Colon (tissue), 2 donors: ENCODE data around the gene EPS15.
"Not testable (repeated sequence)": the region's sequence is repeated elsewhere in the genome, so short reads cannot be mapped to it uniquely, and the experiment has no call there.

ENCODE experiments used
- FAIRE-seq: peaks from 2 replicates; lab custom pipeline; 2012; peaks lifted over from hg19 to GRCh38; lab: Jason Lieb, UNC
- donor health status: control.
- donor health status: control.

The EPS15 gene

GRCh38 chr1:51514733-51515132, 4.3 kb downstream of the EPS15 start:
- FAIRE-seq = peak; percentile 69

DNA sequence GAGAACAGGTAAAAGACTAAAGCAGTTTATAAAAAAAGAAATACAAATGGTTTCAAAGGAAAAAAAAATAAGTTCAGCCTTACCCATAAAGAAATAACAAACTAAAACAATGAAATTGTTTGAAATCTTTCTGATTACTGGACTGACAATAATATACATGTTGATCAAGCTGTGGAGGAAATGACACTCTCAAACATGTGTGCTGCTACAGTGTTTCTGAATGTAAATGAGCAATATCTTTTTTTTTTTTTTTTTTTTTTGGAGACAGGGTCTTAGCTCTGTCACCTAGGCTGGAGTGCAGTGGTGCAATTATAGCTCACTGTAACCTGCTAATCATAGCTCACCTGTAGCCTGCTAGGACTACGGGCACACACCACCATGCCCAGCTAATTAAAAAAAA, 6.5 kb downstream of the EPS15 start:
- FAIRE-seq = peak; percentile 21

- no peak for FAIRE-seq
Observed at GRCh38 chr1:51512120-51512519, 6.9 kb downstream of the EPS15 start.

- FAIRE-seq = no peak
Observed at GRCh38 chr1:51509773-51510172, 9.3 kb downstream of the EPS15 start.

GRCh38 chr1:51506537-51506936, 12.5 kb downstream of the EPS15 start:
- FAIRE-seq = peak; percentile 21

GRCh38 chr1:51504806-51505525, 14.1 kb downstream of the EPS15 start:
- FAIRE-seq = no peak

GRCh38 chr1:51501218-51501630, 17.8 kb downstream of the EPS15 start:
- FAIRE-seq = not testable (repeated sequence)

DNA sequence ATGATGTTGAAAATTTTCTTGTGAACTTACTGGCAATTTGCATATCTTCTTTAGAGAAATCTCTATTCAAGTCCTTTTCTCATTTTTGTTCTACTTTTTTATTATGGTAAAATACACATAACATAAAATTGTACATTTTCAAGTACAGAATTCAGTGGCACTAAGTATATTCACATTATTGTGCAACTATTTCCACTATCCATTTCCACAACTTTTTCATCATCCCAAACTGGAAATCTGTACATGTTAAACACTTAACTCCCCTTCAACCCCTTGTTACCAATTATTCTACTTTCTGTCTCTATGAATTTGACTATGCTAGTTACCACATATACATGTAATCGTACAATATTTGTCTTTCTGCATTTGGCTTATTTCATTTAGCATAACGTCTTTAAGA, 19.4 kb downstream of the EPS15 start:
- no peak for FAIRE-seq

GRCh38 chr1:51498924-51499323, 20.1 kb downstream of the EPS15 start:
- no peak for FAIRE-seq

DNA sequence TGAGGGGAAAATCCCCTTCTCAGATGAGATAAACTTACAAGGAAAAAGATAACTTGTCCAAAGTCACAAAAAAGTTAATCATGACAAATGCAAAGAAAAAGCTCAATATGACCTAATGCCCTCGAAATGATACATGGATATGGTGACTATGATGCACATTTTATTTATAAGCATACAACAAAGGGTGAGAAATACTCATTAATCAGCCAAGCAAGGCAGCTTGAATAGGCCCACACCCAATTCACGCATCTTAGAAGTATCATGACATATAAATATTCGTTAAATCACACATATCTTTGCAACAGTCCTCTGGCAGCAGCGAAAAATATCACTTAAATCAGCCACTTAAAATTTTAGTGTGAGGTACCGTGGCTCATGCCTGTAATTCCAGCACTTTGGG, 21.7 kb downstream of the EPS15 start:
- FAIRE-seq = no peak

- no peak for FAIRE-seq
Observed at GRCh38 chr1:51494138-51494830, 24.8 kb downstream of the EPS15 start.

DNA sequence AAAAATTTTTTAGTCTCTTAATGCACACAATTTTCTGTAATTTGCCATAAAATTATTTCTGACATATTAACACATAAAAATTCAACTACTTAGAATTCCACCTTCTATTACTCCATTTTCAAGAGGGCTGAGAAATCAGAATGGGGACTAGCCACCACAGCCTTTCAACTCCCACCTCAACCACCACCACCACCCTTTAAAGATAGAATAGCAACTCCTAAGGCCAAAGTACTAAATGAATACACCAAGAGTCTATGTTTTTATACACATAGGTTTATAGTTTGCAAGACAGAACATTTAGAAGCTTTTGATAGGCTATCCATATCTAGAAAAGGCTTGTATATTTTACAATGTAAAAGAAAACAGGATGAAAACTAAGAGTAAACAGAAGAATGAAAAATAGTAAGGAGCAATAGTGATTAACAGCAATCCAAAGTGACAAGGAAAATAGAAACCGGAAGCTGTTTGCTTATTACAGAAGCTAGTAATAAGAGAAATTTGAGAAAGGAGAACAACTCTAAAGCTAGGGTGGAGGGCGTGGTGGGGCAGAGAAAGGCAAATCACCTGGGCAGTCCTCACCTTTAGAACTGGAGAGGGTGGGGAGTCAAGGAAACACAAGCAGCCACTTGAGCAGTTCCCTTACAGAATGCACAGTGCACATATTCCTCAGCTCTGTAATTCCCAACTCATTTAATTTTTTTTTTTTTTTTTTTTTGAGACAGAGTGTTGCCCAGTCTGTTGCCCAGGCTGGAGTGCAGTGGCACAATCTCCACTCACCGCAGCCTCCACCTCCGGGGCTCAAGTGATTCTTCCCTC, 27.7 kb downstream of the EPS15 start:
- FAIRE-seq = peak; percentile 47

DNA sequence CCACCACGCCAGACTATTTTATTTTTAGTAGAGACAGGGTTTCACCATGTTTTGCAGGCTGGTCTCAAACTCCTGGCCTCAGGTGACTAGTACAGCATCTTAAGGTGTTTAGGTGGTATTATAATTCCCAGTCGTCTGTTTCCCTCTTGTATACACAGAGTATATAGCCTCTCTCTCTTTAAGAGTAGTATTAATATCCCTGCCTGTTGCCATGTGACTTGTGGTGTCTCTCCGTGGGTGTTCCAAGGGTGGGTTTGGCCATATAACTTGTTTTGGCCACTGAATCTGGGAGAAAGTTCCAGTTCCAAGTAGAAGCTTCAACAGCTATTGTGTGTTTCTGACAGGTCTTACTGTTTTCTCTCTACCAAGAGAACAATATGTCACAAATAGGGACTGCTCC, 29.6 kb downstream of the EPS15 start:
- FAIRE-seq = no peak

DNA sequence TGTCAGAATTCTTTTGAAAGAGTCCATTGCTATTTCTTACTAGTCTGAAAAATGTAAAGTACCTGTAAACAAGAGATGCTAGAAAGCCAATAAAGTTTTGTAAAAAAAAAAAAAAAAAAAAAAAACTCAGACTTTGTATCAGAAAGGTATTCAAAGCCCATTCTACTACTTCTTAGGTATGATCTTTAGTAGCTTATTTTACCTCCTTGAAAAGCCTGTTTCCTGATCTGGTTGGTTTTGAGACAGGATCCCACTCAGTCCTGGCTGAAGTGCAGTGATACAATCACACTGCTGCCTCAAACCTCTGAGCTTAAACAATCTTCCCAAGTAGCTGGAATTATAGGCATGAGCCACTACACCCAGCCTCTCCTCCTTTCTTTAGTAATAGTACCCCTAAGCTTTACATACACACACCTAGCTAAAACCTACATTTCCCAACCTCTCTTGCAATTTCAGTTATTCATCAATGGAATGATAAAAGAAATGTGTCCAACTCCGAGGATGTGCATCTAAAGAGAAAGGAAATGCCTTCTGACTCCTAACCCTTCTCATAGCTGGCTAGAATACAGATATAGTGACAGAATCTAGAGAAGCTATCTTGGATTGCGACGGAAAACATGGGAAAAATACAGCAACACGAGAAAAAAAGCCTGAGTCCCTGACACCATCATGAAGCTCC, 30.6 kb downstream of the EPS15 start:
- FAIRE-seq = no peak

DNA sequence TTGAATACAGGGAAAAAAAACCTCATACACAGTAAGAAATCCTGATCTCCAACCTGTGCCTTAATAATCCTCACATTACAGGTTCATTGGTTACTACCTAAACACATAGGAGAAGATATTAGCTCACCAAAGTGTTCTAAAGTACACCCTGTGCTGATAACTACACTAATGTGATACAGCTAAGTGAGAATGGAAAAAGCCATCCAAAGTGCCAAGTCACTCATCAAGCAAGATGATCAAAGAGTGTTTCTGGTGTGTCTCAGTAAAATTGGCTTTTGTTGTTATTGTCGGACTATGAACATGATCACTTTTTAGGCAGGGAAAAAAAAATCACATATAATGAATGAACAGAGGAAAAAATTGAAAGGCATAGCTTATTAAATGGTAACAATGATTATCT, 31.4 kb downstream of the EPS15 start:
- FAIRE-seq = no peak

DNA sequence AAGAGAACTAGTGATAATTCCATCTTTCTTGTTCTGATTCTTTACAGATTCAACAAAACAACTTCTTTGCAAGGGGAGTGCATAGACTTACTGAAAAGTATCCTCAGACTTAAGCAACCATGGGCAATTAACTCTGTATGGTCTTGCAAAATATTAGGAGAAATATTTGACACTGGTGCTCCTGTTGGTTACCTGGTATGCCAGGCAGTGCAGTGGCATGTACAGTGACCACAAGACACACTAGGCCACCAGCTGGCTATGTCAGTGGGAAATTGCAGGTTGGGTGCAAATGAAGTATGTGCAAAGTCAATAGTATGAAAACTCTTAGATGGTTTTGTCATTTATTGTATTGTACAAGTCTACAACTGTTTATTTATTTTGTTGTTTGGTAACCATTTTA, 34.5 kb downstream of the EPS15 start:
- FAIRE-seq = no peak

GRCh38 chr1:51482881-51483280, 36.2 kb downstream of the EPS15 start:
- FAIRE-seq = no peak

DNA sequence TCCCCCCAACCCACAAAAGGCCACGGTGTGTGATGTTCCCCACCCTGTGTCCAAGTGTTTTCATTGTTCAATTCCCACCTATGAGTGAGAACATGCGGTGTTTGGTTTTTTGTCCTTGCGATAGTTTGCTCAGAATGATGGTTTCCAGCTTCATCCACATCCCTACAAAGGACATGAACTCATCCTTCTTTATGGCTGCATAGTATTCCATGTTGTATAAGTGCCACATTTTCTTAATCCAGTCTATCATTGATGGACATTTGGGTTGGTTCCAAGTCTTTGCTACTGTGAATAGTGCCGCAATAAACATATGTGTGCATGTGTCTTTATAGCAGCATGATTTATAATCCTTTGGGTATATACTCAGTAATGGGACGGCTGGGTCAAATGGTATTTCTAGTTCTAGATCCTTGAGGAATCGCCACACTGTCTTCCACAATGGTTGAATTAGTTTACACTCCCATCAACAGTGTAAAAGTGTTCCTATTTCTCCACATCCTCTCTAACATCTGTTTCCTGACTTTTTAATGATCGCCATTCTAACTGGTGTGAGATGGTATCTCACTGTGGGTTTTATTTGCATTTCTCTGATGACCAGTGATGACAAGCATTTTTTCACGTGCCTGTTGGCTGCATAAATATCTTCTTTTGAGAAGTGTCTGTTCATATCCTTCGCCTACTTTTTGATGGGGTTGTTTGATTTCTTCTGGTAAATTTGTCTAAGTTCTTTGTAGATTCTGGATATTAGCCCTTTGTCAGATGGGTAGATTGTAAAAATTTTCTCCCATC, 44.0 kb downstream of the EPS15 start:
- FAIRE-seq = not testable (repeated sequence)

DNA sequence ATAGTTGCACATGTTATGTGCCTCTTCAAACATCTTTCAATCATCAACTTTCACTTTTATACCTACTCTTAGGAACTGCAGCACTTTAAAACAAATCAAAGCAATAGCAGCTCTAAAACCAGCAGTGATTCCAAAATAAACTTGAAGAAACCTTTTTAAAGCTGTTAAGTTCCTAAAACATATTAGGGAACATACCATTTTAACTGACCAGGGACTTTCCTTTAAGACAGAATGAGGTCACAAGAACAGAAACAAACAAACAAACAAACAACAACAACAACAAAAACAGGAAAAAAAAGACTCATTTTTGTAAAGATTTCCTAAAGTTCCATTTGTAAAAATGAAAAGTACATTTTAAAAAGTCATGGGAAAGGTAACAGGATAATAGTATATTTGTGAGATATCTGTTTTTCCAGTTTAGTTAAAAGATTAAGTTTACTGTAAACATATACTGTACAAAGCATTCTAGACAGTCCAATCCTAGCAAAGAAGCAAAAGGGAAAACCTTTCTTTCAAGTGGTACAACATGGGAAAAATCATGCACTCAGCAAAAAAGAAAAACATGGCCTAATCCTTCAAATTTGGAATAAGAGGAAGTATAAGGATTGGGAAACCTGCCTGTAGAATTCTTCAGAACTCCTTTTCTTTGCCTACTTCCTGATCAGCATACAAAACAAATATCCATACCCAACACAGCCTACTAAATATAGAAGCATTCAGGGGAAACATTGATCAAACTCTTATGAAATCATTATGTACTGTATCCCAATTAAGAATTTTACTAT, 45.5 kb downstream of the EPS15 start:
- no peak for FAIRE-seq

- FAIRE-seq = no peak
Observed at GRCh38 chr1:51472359-51472758, 46.7 kb downstream of the EPS15 start.

DNA sequence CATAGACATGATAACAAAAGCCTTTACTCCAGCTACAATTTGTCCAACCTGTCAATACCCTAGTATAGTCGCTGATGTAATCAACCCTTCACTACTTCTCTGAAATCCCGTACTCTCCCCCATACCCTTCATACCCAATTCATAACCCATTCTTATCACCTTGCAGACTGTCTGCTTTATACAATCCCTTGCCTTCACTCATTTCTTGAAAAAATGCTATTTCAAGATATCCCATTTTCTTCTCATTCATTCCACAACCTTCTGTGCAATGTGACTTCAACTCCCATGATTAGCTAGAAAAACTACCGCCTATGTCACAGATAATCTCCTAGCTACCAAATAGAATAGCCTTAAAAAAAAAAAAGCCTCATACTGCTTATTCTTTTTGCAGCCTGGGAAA, 49.5 kb downstream of the EPS15 start:
- FAIRE-seq = no peak
